ENCODE results near the gene SNX3. TPM values are rescaled to one million over a fixed set of nuclear protein-coding genes. Genes with fewer than 3 reads are reported as not detected.
"Not testable (repeated sequence)": the region's sequence is repeated elsewhere in the genome, so short reads cannot be mapped to it uniquely, and the experiment has no call there.

Gene SNX3
- total RNA-seq, 4 donors from 2014 or later: 96.5 to 155 (median 107) TPM

DNA sequence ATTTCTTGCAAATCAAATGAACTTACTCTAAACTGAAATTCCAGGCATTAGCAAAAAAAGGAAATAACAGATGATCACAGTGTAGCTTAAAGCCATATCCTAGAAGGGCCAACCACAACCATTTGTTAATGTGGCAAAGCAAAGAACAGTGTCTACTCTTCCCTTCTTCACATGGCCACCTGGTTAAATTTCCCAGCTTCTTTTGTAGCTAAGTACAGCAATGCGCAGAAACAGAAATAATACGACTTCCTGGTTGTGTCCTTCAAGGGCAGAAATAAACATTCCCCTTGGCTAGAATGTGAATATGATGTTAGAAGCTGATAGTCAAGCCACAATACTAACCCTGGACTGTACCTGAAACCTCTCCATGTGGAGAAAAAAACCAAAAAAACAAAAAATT is 9.6 kb downstream of the SNX3 start:
- H3K4me1 ChIP-seq: peaks cover 5 to 38% (median 11%) of the 10 kb centered on the region in 3 donors
- no peak overlapping the region for H3K4me3 ChIP-seq
- 79 to 89% methylated on average over 2 of the region's 2 CpGs for WGBS, 2 donors
- no peaks in the 10 kb centered on the region for H3K27me3 ChIP-seq
- TF ChIP-seq, protein P1, sequence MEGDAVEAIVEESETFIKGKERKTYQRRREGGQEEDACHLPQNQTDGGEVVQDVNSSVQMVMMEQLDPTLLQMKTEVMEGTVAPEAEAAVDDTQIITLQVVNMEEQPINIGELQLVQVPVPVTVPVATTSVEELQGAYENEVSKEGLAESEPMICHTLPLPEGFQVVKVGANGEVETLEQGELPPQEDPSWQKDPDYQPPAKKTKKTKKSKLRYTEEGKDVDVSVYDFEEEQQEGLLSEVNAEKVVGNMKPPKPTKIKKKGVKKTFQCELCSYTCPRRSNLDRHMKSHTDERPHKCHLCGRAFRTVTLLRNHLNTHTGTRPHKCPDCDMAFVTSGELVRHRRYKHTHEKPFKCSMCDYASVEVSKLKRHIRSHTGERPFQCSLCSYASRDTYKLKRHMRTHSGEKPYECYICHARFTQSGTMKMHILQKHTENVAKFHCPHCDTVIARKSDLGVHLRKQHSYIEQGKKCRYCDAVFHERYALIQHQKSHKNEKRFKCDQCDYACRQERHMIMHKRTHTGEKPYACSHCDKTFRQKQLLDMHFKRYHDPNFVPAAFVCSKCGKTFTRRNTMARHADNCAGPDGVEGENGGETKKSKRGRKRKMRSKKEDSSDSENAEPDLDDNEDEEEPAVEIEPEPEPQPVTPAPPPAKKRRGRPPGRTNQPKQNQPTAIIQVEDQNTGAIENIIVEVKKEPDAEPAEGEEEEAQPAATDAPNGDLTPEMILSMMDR (IDR thresholded peaks at IDR 0.05): no peak
- TF ChIP-seq POLR2A (IDR thresholded peaks at IDR 0.05): no peak
- no peak overlapping the region for H3K27ac ChIP-seq
- no peaks in the 10 kb centered on the region for H3K9me3 ChIP-seq
- no peak for DNase-seq
- intact Hi-C loops (cut with DNase I): no loop called here
- H3K36me3 ChIP-seq: peaks cover 0 to 32% (median 0%) of the 10 kb centered on the region in 3 donors

DNA sequence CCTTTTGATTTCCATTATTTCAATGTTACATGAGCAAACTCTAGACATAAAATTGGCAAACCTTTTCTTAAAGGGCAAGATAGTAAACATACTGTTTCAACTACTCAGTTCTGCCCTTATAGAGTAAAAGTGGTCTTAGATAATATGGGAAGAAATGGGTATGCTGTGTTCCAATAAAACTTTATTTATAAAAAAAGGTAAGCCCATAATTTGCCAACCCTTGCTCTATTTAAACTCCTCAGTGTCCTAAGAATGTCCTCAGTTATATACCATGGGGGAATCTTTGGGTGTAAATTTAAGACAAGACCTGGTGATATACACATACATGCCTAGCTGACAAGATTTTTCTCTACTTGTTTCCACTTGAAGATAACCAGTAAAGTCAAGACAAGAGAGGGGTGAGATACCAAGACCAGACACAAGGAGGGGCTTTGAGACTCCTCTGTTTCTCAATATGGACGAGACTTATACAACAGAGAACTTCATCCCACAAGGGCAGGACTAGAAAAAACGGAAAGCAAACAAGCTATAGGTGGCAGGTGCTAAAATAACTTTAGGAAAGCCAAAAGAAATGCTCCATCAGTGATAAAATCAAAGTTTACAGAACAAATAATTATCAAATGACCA is 10.5 kb downstream of the SNX3 start:
- Histone ChIP-seq H3K36me3 (peaks cover 0 to 26% (median 0%) of the 10 kb centered on the region in 3 donors), H3K4me1 (peaks cover 5 to 34% (median 11%) of the 10 kb centered on the region in 3 donors), H3K9me3 (no peaks in the 10 kb centered on the region), H3K27me3 (no peaks in the 10 kb centered on the region), H3K4me3 (no peak overlapping the region), H3K27ac (no peak overlapping the region)
- no peak for DNase-seq
- intact Hi-C loops (cut with DNase I): no loop called here
- TF ChIP-seq, protein P1 (IDR thresholded peaks at IDR 0.05): no peak
- TF ChIP-seq POLR2A (IDR thresholded peaks at IDR 0.05): no peak
- WGBS, 2 donors: 67 to 90% methylated on average over 2 of the region's 2 CpGs

GRCh38 chr6:108247965-108248536 is 12.8 kb downstream of the SNX3 start:
- 71 to 79% methylated on average over 1 of the region's 1 CpG for WGBS, 2 donors

GRCh38 chr6:108245095-108245494 is 15.7 kb downstream of the SNX3 start:
- 94% methylated on average over 7 of the region's 7 CpGs for WGBS, 2 donors
- H3K9me3 ChIP-seq; H3K27ac ChIP-seq; H3K27me3 ChIP-seq; H3K4me3 ChIP-seq; H3K4me1 ChIP-seq; DNase-seq; intact Hi-C loops (cut with DNase I): not testable (repeated sequence)
- H3K36me3 ChIP-seq: peaks cover 0 to 26% (median 0%) of the 10 kb centered on the region in 3 donors

More at GRCh38 chr6:108247965-108248536, 12.8 kb downstream of the SNX3 start:
- DNase-seq: no peak
- no peak for TF ChIP-seq POLR2A (IDR thresholded peaks at IDR 0.05)
- TF ChIP-seq, protein P1 (IDR thresholded peaks at IDR 0.05): no peak
- no peaks in the 10 kb centered on the region for H3K9me3 ChIP-seq
- intact Hi-C loops (cut with DNase I): no loop called here
- no peaks in the 10 kb centered on the region for H3K27me3 ChIP-seq
- H3K4me3 ChIP-seq: no peak overlapping the region
- peaks cover 0 to 35% (median 0%) of the 10 kb centered on the region in 3 donors for H3K36me3 ChIP-seq
- peaks cover 0 to 22% (median 11%) of the 10 kb centered on the region in 3 donors for H3K4me1 ChIP-seq
- no peak overlapping the region for H3K27ac ChIP-seq

DNA sequence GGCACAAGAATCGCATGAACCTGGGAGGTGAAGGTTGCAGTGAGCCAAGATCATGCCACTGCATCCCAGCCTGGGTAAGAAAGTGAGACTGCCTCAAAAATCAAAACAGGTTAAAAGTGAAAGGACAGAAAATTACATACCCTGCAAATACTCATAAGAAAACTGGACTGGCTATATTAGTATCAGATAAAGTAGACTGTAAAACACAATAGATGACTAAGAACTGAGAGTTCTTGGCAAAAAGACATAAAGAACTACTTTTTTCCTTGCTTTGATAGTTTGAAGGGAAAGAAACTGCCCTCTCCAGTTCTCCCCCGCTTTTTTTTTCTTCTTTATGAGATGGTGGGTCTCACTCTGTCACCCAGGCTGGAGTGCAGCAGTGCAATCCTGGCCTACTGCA is 17.0 kb downstream of the SNX3 start:
- TF ChIP-seq, protein P1 (IDR thresholded peaks at IDR 0.05): no peak
- TF ChIP-seq POLR2A (IDR thresholded peaks at IDR 0.05): no peak
- Histone ChIP-seq H3K27me3 (no peaks in the 10 kb centered on the region), H3K36me3 (peaks cover 0 to 31% (median 0%) of the 10 kb centered on the region in 3 donors), H3K9me3 (peaks cover 0 to 3% (median 0%) of the 10 kb centered on the region in 3 donors), H3K4me3 (no peak overlapping the region), H3K27ac (no peak overlapping the region), H3K4me1 (peaks cover 0 to 6% (median 0%) of the 10 kb centered on the region in 3 donors)
- 84% methylated on average over 2 of the region's 2 CpGs for WGBS, 2 donors
- intact Hi-C loops (cut with DNase I): no loop called here
- DNase-seq: no peak

Data from esophagus squamous epithelium (tissue), 5 donors.